ENCODE data around the gene LRMDA.

- TF ChIP-seq CTCF (IDR thresholded peaks at IDR 0.05): no peak
- no peak for TF ChIP-seq EP300 (IDR thresholded peaks at IDR 0.05)
- no peak for TF ChIP-seq POLR2A (IDR thresholded peaks at IDR 0.05)
Observed at GRCh38 chr10:75838486-75838885, 407.1 kb downstream of the LRMDA start.

All from tibial nerve (tissue), 4 donors.